Renal cortical epithelial cell (primary cell): Measurements from ENCODE around the gene EHD4. TPM values are rescaled to one million over a fixed set of nuclear protein-coding genes. Genes with fewer than 3 reads are reported as not detected.

Source experiments
- DNase-seq: peaks from one replicate; pipeline ENCODE4 v3.0.0-alpha.2; 2011; ENCODE audit warnings: low read depth
- total RNA-seq: library from RNA; depleted of rRNA; stranded (reverse); fragments of >200 nt; gene quantifications from 2 replicates; pipeline ENCODE4 v1.2.3, GENCODE V29; 2014

The EHD4 gene
- total RNA-seq, 1 donor from 2014 or later, result 55.9 TPM

GRCh38 chr15:41994772-41995475 is 22.6 kb upstream of the EHD4 start:
- DNase-seq, result no peak

- DNase-seq, result no peak
These were observed 21.9 kb upstream of the EHD4 start for GRCh38 chr15:41994171-41994650.

GRCh38 chr15:41993472-41994170 is 21.3 kb upstream of the EHD4 start:
- no peak for DNase-seq

- DNase-seq, result no peak
These were observed 20.4 kb upstream of the EHD4 start for GRCh38 chr15:41992803-41993190.

- no peak for DNase-seq
These were observed 19.9 kb upstream of the EHD4 start for GRCh38 chr15:41992151-41992802.

- DNase-seq, result no peak
These were observed 18.3 kb upstream of the EHD4 start for GRCh38 chr15:41990691-41991090.

GRCh38 chr15:41990243-41990605 is 17.9 kb upstream of the EHD4 start:
- DNase-seq, result no peak

GRCh38 chr15:41989573-41990242 is 17.4 kb upstream of the EHD4 start:
- peak; percentile 39 for DNase-seq

GRCh38 chr15:41988896-41989572 is 16.7 kb upstream of the EHD4 start:
- no peak for DNase-seq

GRCh38 chr15:41987925-41988275 is 15.5 kb upstream of the EHD4 start:
- DNase-seq, result no peak

- DNase-seq, result no peak
These were observed 15.0 kb upstream of the EHD4 start for GRCh38 chr15:41987246-41987924.

- no peak for DNase-seq
These were observed 13.1 kb upstream of the EHD4 start for GRCh38 chr15:41985236-41986160.

- no peak for DNase-seq
These were observed 12.3 kb upstream of the EHD4 start for GRCh38 chr15:41984622-41985021.

GRCh38 chr15:41983621-41984571 is 11.5 kb upstream of the EHD4 start:
- DNase-seq, result no peak

- no peak for DNase-seq
These were observed 10.9 kb upstream of the EHD4 start for GRCh38 chr15:41983221-41983620.

GRCh38 chr15:41982133-41982930 is 10.0 kb upstream of the EHD4 start:
- DNase-seq, result no peak

- DNase-seq, result no peak
These were observed 9.2 kb upstream of the EHD4 start for GRCh38 chr15:41981371-41982132.
